WTC11 (cell line): Measurements from ENCODE around the gene OSCP1. TPM values are rescaled to one million over a fixed set of nuclear protein-coding genes. Genes with fewer than 3 reads are reported as not detected.
A peak's percentile ranks its signal among the peaks of the same experiment; 100 is the strongest.

Experiments
- ATAC-seq: fragments of 200-7000 bp; cut with Tn5 transposase; 2 replicates; pipeline ENCODE4 v1.10.0; 2021; ENCODE audit warnings: mild to moderate bottlenecking, moderate library complexity
- CTCF ChIA-PET: fragments of 300-600 bp; sonication (Branson Sonifier 250); formaldehyde crosslinking; loops from one replicate; lab custom pipeline; 2021; ENCODE audit warnings: antibody characterized with exemption; lab: Charles Lee
- POLR2A ChIA-PET: fragments of 350-600 bp; sonication (Branson Sonifier 250); formaldehyde crosslinking; loops from one replicate; lab custom pipeline; 2021; ENCODE audit warnings: antibody characterized with exemption; lab: Charles Lee
- DNase-seq: peaks from one replicate; pipeline ENCODE4 v3.0.0; 2021; ENCODE audit warnings: low spot score
- H3K27ac Mint-ChIP-seq: 2 replicates; pipeline ENCODE4 v1.8.0; 2021; ENCODE audit warnings: mixed read lengths
- H3K27me3 Mint-ChIP-seq: 2 replicates; pipeline ENCODE4 v1.8.0; 2021; ENCODE audit warnings: low read depth, mild to moderate bottlenecking, moderate library complexity, mixed read lengths
- H3K36me3 Mint-ChIP-seq: 2 replicates; pipeline ENCODE4 v1.8.0; 2021; ENCODE audit warnings: mixed read lengths
- H3K4me1 Mint-ChIP-seq: 2 replicates; pipeline ENCODE4 v1.8.0; 2022; ENCODE audit warnings: mixed read lengths
- H3K4me3 Mint-ChIP-seq: 2 replicates; pipeline ENCODE4 v1.8.0; 2021; ENCODE audit warnings: mild to moderate bottlenecking, moderate library complexity, mixed read lengths
- H3K9me3 Mint-ChIP-seq: 2 replicates; pipeline ENCODE4 v1.8.0; 2021; ENCODE audit warnings: mixed read lengths
- CREB1 ChIP-seq: sonication (generic); formaldehyde crosslinking; IDR thresholded peaks from 2 replicates; pipeline ENCODE4 v1.8.0; 2023; ENCODE audit warnings: mild to moderate bottlenecking, missing genetic modification reagents
- CREM ChIP-seq: sonication (generic); formaldehyde crosslinking; IDR thresholded peaks from 2 replicates; pipeline ENCODE4 v1.8.1; 2022; ENCODE audit warnings: mild to moderate bottlenecking, missing genetic modification reagents, moderate library complexity
- ELF4 ChIP-seq: sonication (generic); formaldehyde crosslinking; IDR thresholded peaks from 2 replicates; pipeline ENCODE4 v1.8.1; 2022; ENCODE audit warnings: low read depth, mild to moderate bottlenecking, moderate library complexity, missing genetic modification reagents
- EMX1 ChIP-seq: fragments of 250-450 bp; sonication (Bioruptor Pico); IDR thresholded peaks from 2 replicates; pipeline ENCODE4 v1.8.0; 2021; ENCODE audit warnings: mild to moderate bottlenecking
- GABPB1 ChIP-seq: sonication (generic); formaldehyde crosslinking; IDR thresholded peaks from 2 replicates; pipeline ENCODE4 v1.8.1; 2023; ENCODE audit warnings: mild to moderate bottlenecking, missing genetic modification reagents
- JUN ChIP-seq: sonication (generic); formaldehyde crosslinking; IDR thresholded peaks from 2 replicates; pipeline ENCODE4 v1.8.0; 2023; ENCODE audit warnings: mild to moderate bottlenecking, missing genetic modification reagents
- MAX ChIP-seq: sonication (generic); formaldehyde crosslinking; IDR thresholded peaks from 2 replicates; pipeline ENCODE4 v1.8.0; 2022; ENCODE audit warnings: mild to moderate bottlenecking, missing genetic modification reagents
- MYBL2 ChIP-seq: sonication (generic); formaldehyde crosslinking; IDR thresholded peaks from 2 replicates; pipeline ENCODE4 v1.8.1; 2023; ENCODE audit warnings: mild to moderate bottlenecking, moderate library complexity, missing genetic modification reagents
- NFE2L1 ChIP-seq: sonication (generic); formaldehyde crosslinking; IDR thresholded peaks from 2 replicates; pipeline ENCODE4 v1.8.1; 2023; ENCODE audit warnings: missing genetic modification reagents
- NR2C2 ChIP-seq: sonication (generic); formaldehyde crosslinking; IDR thresholded peaks from 2 replicates; pipeline ENCODE4 v1.8.0; 2022; ENCODE audit warnings: mild to moderate bottlenecking, missing genetic modification reagents
- NR3C1 ChIP-seq: sonication (generic); formaldehyde crosslinking; conservative IDR thresholded peaks from 2 replicates; pipeline ENCODE4 v1.8.1; 2023; ENCODE audit warnings: low read depth, mild to moderate bottlenecking, missing genetic modification reagents
- SMAD3 ChIP-seq: sonication (generic); formaldehyde crosslinking; IDR thresholded peaks from 2 replicates; pipeline ENCODE4 v1.8.0; 2022; ENCODE audit warnings: missing genetic modification reagents, mild to moderate bottlenecking, borderline replicate concordance
- SMAD4 ChIP-seq: sonication (generic); formaldehyde crosslinking; IDR thresholded peaks from 2 replicates; pipeline ENCODE4 v1.8.0; 2022; ENCODE audit warnings: mild to moderate bottlenecking, missing genetic modification reagents
- SOX15 ChIP-seq: fragments of 250-450 bp; sonication (Bioruptor Pico); IDR thresholded peaks from 2 replicates; pipeline ENCODE4 v1.9.0; 2021; ENCODE audit warnings: mild to moderate bottlenecking
- SP1 ChIP-seq: sonication (generic); formaldehyde crosslinking; conservative IDR thresholded peaks from 2 replicates; pipeline ENCODE4 v1.8.1; 2022; ENCODE audit warnings: missing genetic modification reagents
- TEAD1 ChIP-seq: sonication (generic); formaldehyde crosslinking; IDR thresholded peaks from 2 replicates; pipeline ENCODE4 v1.8.0; 2022; ENCODE audit warnings: mild to moderate bottlenecking, missing genetic modification reagents
- USF2 ChIP-seq: sonication (generic); formaldehyde crosslinking; IDR thresholded peaks from 2 replicates; pipeline ENCODE4 v1.8.1; 2023; ENCODE audit warnings: mild to moderate bottlenecking, missing genetic modification reagents, moderate library complexity
- ZNF121 ChIP-seq: sonication (generic); formaldehyde crosslinking; IDR thresholded peaks from 2 replicates; pipeline ENCODE4 v1.8.0; 2023; ENCODE audit warnings: missing genetic modification reagents
- total RNA-seq: library from RNA; stranded (reverse); gene quantifications from 3 replicates; pipeline ENCODE4 v1.2.3, GENCODE V29; 2021
- TF ChIP-seq, protein P1 (sequence below): sonication (generic); formaldehyde crosslinking; IDR thresholded peaks from 2 replicates; pipeline ENCODE4 v1.8.1; 2022; ENCODE audit warnings: low read depth, mild to moderate bottlenecking, moderate library complexity, missing genetic modification reagents, borderline replicate concordance
- TF ChIP-seq, protein P2 (sequence below): sonication (generic); formaldehyde crosslinking; IDR thresholded peaks from 2 replicates; pipeline ENCODE4 v1.8.0; 2023; ENCODE audit warnings: missing genetic modification reagents, mild to moderate bottlenecking, borderline replicate concordance
- TF ChIP-seq, protein P3 (sequence below): sonication (generic); formaldehyde crosslinking; IDR thresholded peaks from 2 replicates; pipeline ENCODE4 v1.8.0; 2022; ENCODE audit warnings: mild to moderate bottlenecking, missing genetic modification reagents
- TF ChIP-seq, protein P4 (sequence below): sonication (generic); formaldehyde crosslinking; IDR thresholded peaks from 2 replicates; pipeline ENCODE4 v1.8.1; 2023; ENCODE audit warnings: mild to moderate bottlenecking, moderate library complexity, missing genetic modification reagents
- TF ChIP-seq, protein P5 (sequence below): sonication (generic); formaldehyde crosslinking; conservative IDR thresholded peaks from 2 replicates; pipeline ENCODE4 v1.8.1; 2022; ENCODE audit warnings: mild to moderate bottlenecking, missing genetic modification reagents

The OSCP1 gene
- total RNA-seq, 1 experiment from 2014 or later: 1.7 TPM

DNA sequence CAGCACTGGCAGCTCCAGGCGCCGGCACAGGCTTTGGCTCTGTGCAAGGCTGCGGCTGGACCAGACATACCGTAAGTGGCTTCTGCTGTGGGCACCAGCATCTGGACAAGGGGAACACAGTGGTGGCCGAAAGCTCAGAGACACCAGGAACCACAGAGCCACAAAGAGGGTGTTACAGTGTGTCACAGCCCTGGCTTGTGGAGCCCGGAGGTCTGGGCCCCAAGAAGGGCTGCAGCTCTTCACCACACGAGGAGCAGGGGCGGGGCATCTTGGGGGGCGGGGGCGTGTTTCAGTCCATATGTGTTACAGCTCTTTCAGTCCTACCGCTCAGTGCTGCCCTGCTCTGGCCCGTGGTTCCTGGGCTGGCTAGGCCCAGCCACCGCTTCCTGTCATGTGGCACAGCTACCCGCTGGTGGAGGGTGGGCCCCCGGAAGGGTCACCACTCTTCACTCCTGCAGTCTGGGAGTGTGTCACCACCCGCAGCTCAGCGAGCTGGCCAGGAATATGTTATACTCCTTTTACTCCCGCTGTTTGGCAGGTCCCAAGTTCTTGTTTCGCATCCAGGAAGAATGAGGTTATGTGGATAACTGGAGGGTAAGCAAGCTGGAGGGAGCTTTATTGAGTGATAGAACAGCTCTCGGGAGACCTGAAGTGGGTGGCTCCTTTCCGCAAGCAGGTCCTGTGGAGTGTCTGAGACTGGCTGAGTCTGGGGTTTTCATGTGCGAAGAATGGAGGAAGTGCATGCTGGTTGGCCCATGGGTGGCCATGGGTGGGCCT lies 49.2 kb downstream of the OSCP1 start:
- Mint-ChIP-seq H3K27me3 (no peaks in the 10 kb centered on the region; the same call in 1 of the 2 replicates), H3K4me3 (peak overlapping the region; percentile 91), H3K9me3 (no peaks in the 10 kb centered on the region), H3K4me1 (peaks cover 24% of the 10 kb centered on the region), H3K27ac (peak overlapping the region; percentile 98), H3K36me3 (no peaks in the 10 kb centered on the region)
- TF ChIP-seq, protein P1, sequence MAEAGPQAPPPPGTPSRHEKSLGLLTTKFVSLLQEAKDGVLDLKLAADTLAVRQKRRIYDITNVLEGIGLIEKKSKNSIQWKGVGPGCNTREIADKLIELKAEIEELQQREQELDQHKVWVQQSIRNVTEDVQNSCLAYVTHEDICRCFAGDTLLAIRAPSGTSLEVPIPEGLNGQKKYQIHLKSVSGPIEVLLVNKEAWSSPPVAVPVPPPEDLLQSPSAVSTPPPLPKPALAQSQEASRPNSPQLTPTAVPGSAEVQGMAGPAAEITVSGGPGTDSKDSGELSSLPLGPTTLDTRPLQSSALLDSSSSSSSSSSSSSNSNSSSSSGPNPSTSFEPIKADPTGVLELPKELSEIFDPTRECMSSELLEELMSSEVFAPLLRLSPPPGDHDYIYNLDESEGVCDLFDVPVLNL (CRISPR knock-in tag): no peak
- TF ChIP-seq SOX15 (no peak), TEAD1 (CRISPR knock-in tag) (0 out of 2 replicates have a peak, but pooled peaks have one; percentile 17), JUN (CRISPR knock-in tag) (0 out of 2 replicates have a peak, but pooled peaks have one; percentile 55), NR2C2 (CRISPR knock-in tag) (no peak), SMAD3 (CRISPR knock-in tag) (no peak), ZNF121 (CRISPR knock-in tag) (0 out of 2 replicates have a peak, but pooled peaks have one; percentile 54), MYBL2 (CRISPR knock-in tag) (no peak), ELF4 (CRISPR knock-in tag) (no peak), MAX (peak; percentile 69; the same call in 1 of the 2 replicates), NR3C1 (CRISPR knock-in tag) (no peak), CREM (CRISPR knock-in tag) (peak; percentile 51; the same call in 1 of the 2 replicates), SMAD4 (CRISPR knock-in tag) (no peak), EMX1 (CRISPR knock-in tag) (no peak), NFE2L1 (no peak), CREB1 (0 out of 2 replicates have a peak, but pooled peaks have one; percentile 64), GABPB1 (peak; percentile 50), SP1 (CRISPR knock-in tag) (peak; percentile 58), USF2 (CRISPR knock-in tag) (peak; percentile 94)
- TF ChIP-seq, protein P2, sequence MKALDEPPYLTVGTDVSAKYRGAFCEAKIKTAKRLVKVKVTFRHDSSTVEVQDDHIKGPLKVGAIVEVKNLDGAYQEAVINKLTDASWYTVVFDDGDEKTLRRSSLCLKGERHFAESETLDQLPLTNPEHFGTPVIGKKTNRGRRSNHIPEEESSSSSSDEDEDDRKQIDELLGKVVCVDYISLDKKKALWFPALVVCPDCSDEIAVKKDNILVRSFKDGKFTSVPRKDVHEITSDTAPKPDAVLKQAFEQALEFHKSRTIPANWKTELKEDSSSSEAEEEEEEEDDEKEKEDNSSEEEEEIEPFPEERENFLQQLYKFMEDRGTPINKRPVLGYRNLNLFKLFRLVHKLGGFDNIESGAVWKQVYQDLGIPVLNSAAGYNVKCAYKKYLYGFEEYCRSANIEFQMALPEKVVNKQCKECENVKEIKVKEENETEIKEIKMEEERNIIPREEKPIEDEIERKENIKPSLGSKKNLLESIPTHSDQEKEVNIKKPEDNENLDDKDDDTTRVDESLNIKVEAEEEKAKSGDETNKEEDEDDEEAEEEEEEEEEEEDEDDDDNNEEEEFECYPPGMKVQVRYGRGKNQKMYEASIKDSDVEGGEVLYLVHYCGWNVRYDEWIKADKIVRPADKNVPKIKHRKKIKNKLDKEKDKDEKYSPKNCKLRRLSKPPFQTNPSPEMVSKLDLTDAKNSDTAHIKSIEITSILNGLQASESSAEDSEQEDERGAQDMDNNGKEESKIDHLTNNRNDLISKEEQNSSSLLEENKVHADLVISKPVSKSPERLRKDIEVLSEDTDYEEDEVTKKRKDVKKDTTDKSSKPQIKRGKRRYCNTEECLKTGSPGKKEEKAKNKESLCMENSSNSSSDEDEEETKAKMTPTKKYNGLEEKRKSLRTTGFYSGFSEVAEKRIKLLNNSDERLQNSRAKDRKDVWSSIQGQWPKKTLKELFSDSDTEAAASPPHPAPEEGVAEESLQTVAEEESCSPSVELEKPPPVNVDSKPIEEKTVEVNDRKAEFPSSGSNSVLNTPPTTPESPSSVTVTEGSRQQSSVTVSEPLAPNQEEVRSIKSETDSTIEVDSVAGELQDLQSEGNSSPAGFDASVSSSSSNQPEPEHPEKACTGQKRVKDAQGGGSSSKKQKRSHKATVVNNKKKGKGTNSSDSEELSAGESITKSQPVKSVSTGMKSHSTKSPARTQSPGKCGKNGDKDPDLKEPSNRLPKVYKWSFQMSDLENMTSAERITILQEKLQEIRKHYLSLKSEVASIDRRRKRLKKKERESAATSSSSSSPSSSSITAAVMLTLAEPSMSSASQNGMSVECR (CRISPR knock-in tag): 0 out of 2 replicates have a peak, but pooled peaks have one; percentile 35
- TF ChIP-seq, protein P3, sequence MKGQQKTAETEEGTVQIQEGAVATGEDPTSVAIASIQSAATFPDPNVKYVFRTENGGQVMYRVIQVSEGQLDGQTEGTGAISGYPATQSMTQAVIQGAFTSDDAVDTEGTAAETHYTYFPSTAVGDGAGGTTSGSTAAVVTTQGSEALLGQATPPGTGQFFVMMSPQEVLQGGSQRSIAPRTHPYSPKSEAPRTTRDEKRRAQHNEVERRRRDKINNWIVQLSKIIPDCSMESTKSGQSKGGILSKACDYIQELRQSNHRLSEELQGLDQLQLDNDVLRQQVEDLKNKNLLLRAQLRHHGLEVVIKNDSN: peak; percentile 92
- TF ChIP-seq, protein P4, sequence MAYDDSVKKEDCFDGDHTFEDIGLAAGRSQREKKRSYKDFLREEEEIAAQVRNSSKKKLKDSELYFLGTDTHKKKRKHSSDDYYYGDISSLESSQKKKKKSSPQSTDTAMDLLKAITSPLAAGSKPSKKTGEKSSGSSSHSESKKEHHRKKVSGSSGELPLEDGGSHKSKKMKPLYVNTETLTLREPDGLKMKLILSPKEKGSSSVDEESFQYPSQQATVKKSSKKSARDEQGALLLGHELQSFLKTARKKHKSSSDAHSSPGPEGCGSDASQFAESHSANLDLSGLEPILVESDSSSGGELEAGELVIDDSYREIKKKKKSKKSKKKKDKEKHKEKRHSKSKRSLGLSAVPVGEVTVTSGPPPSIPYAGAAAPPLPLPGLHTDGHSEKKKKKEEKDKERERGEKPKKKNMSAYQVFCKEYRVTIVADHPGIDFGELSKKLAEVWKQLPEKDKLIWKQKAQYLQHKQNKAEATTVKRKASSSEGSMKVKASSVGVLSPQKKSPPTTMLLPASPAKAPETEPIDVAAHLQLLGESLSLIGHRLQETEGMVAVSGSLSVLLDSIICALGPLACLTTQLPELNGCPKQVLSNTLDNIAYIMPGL: 0 out of 2 replicates have a peak, but pooled peaks have one; percentile 49
- TF ChIP-seq, protein P5, sequence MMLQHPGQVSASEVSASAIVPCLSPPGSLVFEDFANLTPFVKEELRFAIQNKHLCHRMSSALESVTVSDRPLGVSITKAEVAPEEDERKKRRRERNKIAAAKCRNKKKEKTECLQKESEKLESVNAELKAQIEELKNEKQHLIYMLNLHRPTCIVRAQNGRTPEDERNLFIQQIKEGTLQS (CRISPR knock-in tag): no peak
- ATAC-seq (peak; percentile 87), DNase-seq (peak; percentile 94)
- ChIA-PET CTCF (interaction anchor here (0.6 to 5.5 kb wide), 14 partner anchors 11 to 880 kb away, joined by 3 to 37 read pairs (median 4); partner anchors contain the start of genes SH3D21 and TRAPPC3), POLR2A (interaction anchor here (0.5 to 6.5 kb wide), 14 partner anchors 11 to 253 kb away, joined by 3 to 172 read pairs (median 6); partner anchors contain the start of genes EVA1B, MRPS15, SH3D21 and STK40)
